OCI-LY3 (cell line): Measurements from ENCODE around the gene PDZK1.

ENCODE experiments used
- H2AFZ ChIP-seq: fragments of 200-600, 300-600 bp; shearing (Covaris generic); 2 replicates; pipeline ENCODE4 v1.6.0; 2014; ENCODE audit warnings: antibody characterized with exemption, low read depth, low read length
- H3K27ac ChIP-seq: fragments of 200-600, 300-600 bp; sonication (generic); 2 replicates; pipeline ENCODE4 v1.5.1; 2014; ENCODE audit warnings: mild to moderate bottlenecking, low read length, moderate library complexity, mixed read lengths
- H3K27me3 ChIP-seq: fragments of 200-600, 300-600 bp; sonication (generic); 2 replicates; pipeline ENCODE4 v1.6.1; 2014; ENCODE audit warnings: low read depth, low read length, mixed read lengths
- H3K36me3 ChIP-seq: fragments of 200-600, 300-600 bp; sonication (generic); replicated peaks from 2 replicates; pipeline ENCODE3; 2014; ENCODE audit warnings: low read depth, low read length, mixed read lengths
- H3K4me1 ChIP-seq: fragments of 300-600, 200-600 bp; sonication (generic); 2 replicates; pipeline ENCODE4 v1.6.1; 2014; ENCODE audit warnings: low read length, mixed read lengths
- H3K4me2 ChIP-seq: fragments of 200-600, 300-600 bp; sonication (generic); 2 replicates; pipeline ENCODE4 v1.6.1; 2014; ENCODE audit warnings: low read length, mixed read lengths
- H3K4me3 ChIP-seq: fragments of 300-600, 200-600 bp; sonication (generic); 2 replicates; pipeline ENCODE4 v1.5.1; 2014; ENCODE audit warnings: antibody characterized with exemption, mild to moderate bottlenecking, low read length, moderate library complexity
- H3K79me2 ChIP-seq: fragments of 300-600, 200-600 bp; shearing (Covaris generic); 2 replicates; pipeline ENCODE4 v1.6.1; 2014; ENCODE audit warnings: mild to moderate bottlenecking, low read length, mixed read lengths
- H3K9ac ChIP-seq: fragments of 300-600, 200-600 bp; shearing (Covaris generic); 2 replicates; pipeline ENCODE4 v1.6.0; 2014; ENCODE audit warnings: mild to moderate bottlenecking, low read length, moderate library complexity
- H3K9me3 ChIP-seq: fragments of 200-600, 300-600 bp; shearing (Covaris generic); 2 replicates; pipeline ENCODE4 v1.6.1; 2014; ENCODE audit warnings: low read length, mixed read lengths; ENCODE audit not compliant: insufficient read depth
- H4K20me1 ChIP-seq: fragments of 200-600, 300-600 bp; sonication (generic); 2 replicates; pipeline ENCODE4 v1.6.1; 2016; ENCODE audit warnings: low read length, mixed read lengths; ENCODE audit not compliant: insufficient read depth
- CTCF ChIP-seq: fragments of 200-600, 300-600 bp; sonication (generic); IDR thresholded peaks from 2 replicates; pipeline ENCODE4 v1.5.1; 2014; ENCODE audit warnings: antibody characterized with exemption, low read length, low read depth
- EZH2phosphoT487 ChIP-seq: fragments of 200-600 bp; shearing (Covaris generic); IDR thresholded peaks from 2 replicates; pipeline ENCODE4 v1.6.1; 2018; ENCODE audit warnings: antibody characterized with exemption, mixed run types, low read depth

PDZK1 gene

GRCh38 chr1:145707183-145707867 is at the start of gene PDZK1:
PDZK1 (minus strand) TSS chr1:145707368; CDS start chr1:145688021, 19,347 bp downstream.
- H3K9me3 ChIP-seq, result no peaks in the 10 kb centered on the region
- no peaks in the 10 kb centered on the region for H4K20me1 ChIP-seq
- H3K4me1 ChIP-seq, result no peaks in the 10 kb centered on the region
- TF ChIP-seq CTCF (no peak), EZH2phosphoT487 (no peak)
- no peak within 1 kb of the TSS for H3K9ac ChIP-seq
- no peak within 1 kb of the TSS for H3K4me3 ChIP-seq
- no peak within 1 kb of the TSS for H2AFZ ChIP-seq
- no peaks in the 10 kb centered on the region for H3K36me3 ChIP-seq
- H3K27ac ChIP-seq, result no peak within 1 kb of the TSS
- H3K4me2 ChIP-seq, result no peak within 1 kb of the TSS
- H3K27me3 ChIP-seq, result peaks cover 8% of the 10 kb centered on the region
- H3K79me2 ChIP-seq, result no peaks in the 10 kb centered on the region

- H3K9me3 ChIP-seq, result no peaks in the 10 kb centered on the region
- TF ChIP-seq CTCF, result no peak
- TF ChIP-seq EZH2phosphoT487, result no peak
- H3K9ac ChIP-seq, result no peak overlapping the region
- no peaks in the 10 kb centered on the region for H3K4me1 ChIP-seq
- H3K79me2 ChIP-seq, result no peaks in the 10 kb centered on the region
- H3K27ac ChIP-seq, result no peak overlapping the region
- H3K4me3 ChIP-seq, result no peak overlapping the region
- no peaks in the 10 kb centered on the region for H3K27me3 ChIP-seq
- peaks cover 47% of the 10 kb centered on the region for H3K36me3 ChIP-seq
- no peak overlapping the region for H3K4me2 ChIP-seq
- no peaks in the 10 kb centered on the region for H4K20me1 ChIP-seq
- H2AFZ ChIP-seq, result no peak overlapping the region
Measured at GRCh38 chr1:145751491-145752037, 44.4 kb upstream of the PDZK1 start.

GRCh38 chr1:145750426-145750825 is 43.3 kb upstream of the PDZK1 start:
- no peak overlapping the region for H2AFZ ChIP-seq
- H3K36me3 ChIP-seq, result peaks cover 49% of the 10 kb centered on the region
- no peaks in the 10 kb centered on the region for H3K9me3 ChIP-seq
- no peak overlapping the region for H3K27ac ChIP-seq
- TF ChIP-seq EZH2phosphoT487, result no peak
- TF ChIP-seq CTCF, result no peak
- H3K79me2 ChIP-seq, result no peaks in the 10 kb centered on the region
- no peak overlapping the region for H3K4me3 ChIP-seq
- no peak overlapping the region for H3K4me2 ChIP-seq
- no peaks in the 10 kb centered on the region for H3K4me1 ChIP-seq
- H3K27me3 ChIP-seq, result no peaks in the 10 kb centered on the region
- H3K9ac ChIP-seq, result no peak overlapping the region
- H4K20me1 ChIP-seq, result no peaks in the 10 kb centered on the region

GRCh38 chr1:145747398-145748247 is 40.5 kb upstream of the PDZK1 start:
- Histone ChIP-seq H3K9ac (no peak overlapping the region), H3K4me1 (no peaks in the 10 kb centered on the region), H2AFZ (no peak overlapping the region), H3K4me2 (no peak overlapping the region), H3K9me3 (no peaks in the 10 kb centered on the region), H3K36me3 (peaks cover 64% of the 10 kb centered on the region), H3K27ac (no peak overlapping the region), H3K27me3 (no peaks in the 10 kb centered on the region), H3K4me3 (no peak overlapping the region), H3K79me2 (no peaks in the 10 kb centered on the region), H4K20me1 (no peaks in the 10 kb centered on the region)
- TF ChIP-seq EZH2phosphoT487 (no peak), CTCF (no peak)
